ENCODE results near the gene COL15A1.
A peak's percentile ranks its signal among the peaks of the same experiment; 100 is the strongest.
"Not testable (repeated sequence)": the region's sequence is repeated elsewhere in the genome, so short reads cannot be mapped to it uniquely, and the experiment has no call there.

Gene COL15A1

GRCh38 chr9:99079542-99079941, 135.8 kb downstream of the COL15A1 start:
- no peak for DNase-seq (ENCODE audit: low read depth in 2 of 2)

GRCh38 chr9:99083051-99083450, 139.3 kb downstream of the COL15A1 start:
- no peak for DNase-seq (ENCODE audit: low read depth in 2 of 2)

GRCh38 chr9:99085949-99086948, 142.5 kb downstream of the COL15A1 start:
- no peak for DNase-seq (ENCODE audit: low read depth in 2 of 2)

GRCh38 chr9:99087462-99087861, 143.8 kb downstream of the COL15A1 start:
- no peak for DNase-seq (ENCODE audit: low read depth in 2 of 2)

- DNase-seq (ENCODE audit: low read depth in 2 of 2): no peak
Measured at GRCh38 chr9:99090336-99091130, 146.8 kb downstream of the COL15A1 start.

GRCh38 chr9:99092643-99093491, 149.2 kb downstream of the COL15A1 start:
- peak; percentile 22 to 51 for DNase-seq (ENCODE audit: low read depth in 2 of 2)

GRCh38 chr9:99093492-99093791, 149.7 kb downstream of the COL15A1 start:
- peak; percentile 25 to 58 for DNase-seq (ENCODE audit: low read depth in 2 of 2)

GRCh38 chr9:99095565-99095964, 151.9 kb downstream of the COL15A1 start:
- no peak for DNase-seq (ENCODE audit: low read depth in 2 of 2)

- no peak for DNase-seq (ENCODE audit: low read depth in 2 of 2)
Measured at GRCh38 chr9:99096409-99096808, 152.7 kb downstream of the COL15A1 start.

- DNase-seq (ENCODE audit: low read depth in 2 of 2): not testable (repeated sequence)
Measured at GRCh38 chr9:99099806-99100585, 156.3 kb downstream of the COL15A1 start.

GRCh38 chr9:99101271-99101670, 157.6 kb downstream of the COL15A1 start:
- no peak for DNase-seq (ENCODE audit: low read depth in 2 of 2)

GRCh38 chr9:99101812-99102211, 158.1 kb downstream of the COL15A1 start:
- no peak for DNase-seq (ENCODE audit: low read depth in 2 of 2)

- DNase-seq (ENCODE audit: low read depth in 2 of 2): no peak
Measured at GRCh38 chr9:99103054-99103895, 159.6 kb downstream of the COL15A1 start.

- no peak for DNase-seq (ENCODE audit: low read depth in 2 of 2)
Measured at GRCh38 chr9:99103901-99104458, 160.3 kb downstream of the COL15A1 start.

- DNase-seq (ENCODE audit: low read depth in 2 of 2): peak; percentile 93 to 95
Measured at GRCh38 chr9:99104459-99105151, 160.9 kb downstream of the COL15A1 start, which contains the start of gene TGFBR1. Gene TGFBR1, plus strand, starts transcription at chr9:99105113. Its CDS starts 93 bp downstream, at chr9:99105206.

- DNase-seq (ENCODE audit: low read depth in 2 of 2): peak; percentile 29 to 40
Measured at GRCh38 chr9:99105152-99106043, 161.7 kb downstream of the COL15A1 start.

- DNase-seq (ENCODE audit: low read depth in 2 of 2): no peak
Measured at GRCh38 chr9:99106044-99106375, 162.3 kb downstream of the COL15A1 start.

- DNase-seq (ENCODE audit: low read depth in 2 of 2): no peak
Measured at GRCh38 chr9:99107421-99107820, 163.7 kb downstream of the COL15A1 start.

All from stimulated activated CD8-positive, alpha-beta memory T cell treated with anti-CD3 and anti-CD28 coated beads, Interleukin-15, amount 100 ng/mL, for 48 hours (primary cell).